Heart left ventricle (tissue), 13 donors: ENCODE data around the gene NRP1.

Experiments used
- CTCF ChIP-seq, 12 donors: fragments of 200-600 bp; sonication (generic) in 4 of 12; IDR thresholded peaks; one replicate each; pipeline versions ENCODE4 v1.5.0 to v1.8.0; 2018 to 2022; ENCODE audit warnings: antibody characterized with exemption in 12 of 12, mild to moderate bottlenecking in 5 of 12
- POLR2A ChIP-seq, 2 donors: fragments of 450-650 bp; IDR thresholded peaks; one replicate each; pipeline ENCODE4 v1.6.1; 2017; ENCODE audit warnings: antibody characterized with exemption in 2 of 2, mild to moderate bottlenecking in 2 of 2, moderate library complexity in 2 of 2
- donor health status: ischemic (EF 13 %, LVEDD 7.1; RV severe dilation, severe dysfunction).
- donor health status: DM: no; HTN: yes; CAD: no.
- donor health status: DM: no; HTN: no; CAD: no.
- donor health status: ischemic (EF 25% LVEDD 6.9; RV normal size, moderate dysfunction).
- donor health status: ischemic (EF 25% LVEDD 5.7; RV mildly dilated, moderate dysfunction).
- donor health status: ischemic (EF 35%, LVEDD 5.7; RV mildly dilated, moderate dysfunction).
- donor health status: nonischemic (EF 11% LVEDD 7.7; RV severe dilation, severe dysfunction).
- donor health status: DM: yes; HTN: yes; CAD: no.
- donor health status: PGD.
- donor health status: ischemic (EF 29% LVEDD 5.4; RV normal size, mild dysfunction).
- donor health status: nonischemic (EF 23%, LVEDD 6.1; RV moderate dilation, normal function).

- TF ChIP-seq CTCF (IDR thresholded peaks at IDR 0.05) (no peak), POLR2A (IDR thresholded peaks at IDR 0.05) (no peak)
These were observed 47.2 kb upstream of the NRP1 start for GRCh38 chr10:33381451-33382215.
